ENCODE measurements around the gene GREB1L. TPM values are rescaled to one million over a fixed set of nuclear protein-coding genes. Genes with fewer than 3 reads are reported as not detected.
A peak's percentile ranks its signal among the peaks of the same experiment; 100 is the strongest.

GREB1L gene
- total and polyA plus RNA-seq, 2 donors (not counting 1 experiment from before 2014, with no cell fraction given) = 0.33 to 0.41 TPM

GRCh38 chr18:21457179-21457535 is 215.1 kb downstream of the GREB1L start:
- no peak overlapping the region for H3K9ac ChIP-seq (ENCODE audit: insufficient read depth, low read length)
- H3K27me3 ChIP-seq (ENCODE audit: control insufficient read depth, insufficient read depth, low read length) = peaks cover 2% of the 10 kb centered on the region
- H3K27ac ChIP-seq (ENCODE audit: insufficient read depth, low read length) = no peak overlapping the region
- no peaks in the 10 kb centered on the region for H3K36me3 ChIP-seq (ENCODE audit: control insufficient read depth, insufficient read depth, low read length)
- no peak overlapping the region for H3K4me3 ChIP-seq (replicated peaks in 1 of 4; ENCODE audit: control extremely low read depth in 1 of 4, insufficient read depth in 1 of 4, low read depth in 3 of 4, low read length in 4 of 4)
- no peaks in the 10 kb centered on the region for H4K20me1 ChIP-seq (ENCODE audit: control insufficient read depth, extremely low read depth, insufficient read depth, low read length)
- no peaks in the 10 kb centered on the region for H3K4me1 ChIP-seq (ENCODE audit: control insufficient read depth, extremely low read depth, insufficient read depth, low read length)
- peak; percentile 9 to 19 for DNase-seq (ENCODE audit: low read depth in 2 of 2)
- TF ChIP-seq EZH2 (IDR thresholded peaks at IDR 0.05; ENCODE audit: low read length, missing control alignments) = no peak
- H3K4me2 ChIP-seq (ENCODE audit: extremely low read depth, insufficient read depth, low read length) = no peak overlapping the region
- no peak overlapping the region for H2AFZ ChIP-seq (ENCODE audit: low read length)
- H3K79me2 ChIP-seq (ENCODE audit: control insufficient read depth, insufficient read depth, low read length) = no peaks in the 10 kb centered on the region
- H3K9me3 ChIP-seq (ENCODE audit: control insufficient read depth, insufficient read depth, low read depth, low read length) = no peaks in the 10 kb centered on the region

- TF ChIP-seq EZH2 (IDR thresholded peaks at IDR 0.05; ENCODE audit: low read length, missing control alignments) (no peak), CTCF (conservative IDR thresholded peaks at IDR 0.05 in 1 of 2, IDR thresholded peaks at IDR 0.05 in 1 of 2; ENCODE audit: low read depth in 1 of 2, low read length in 2 of 2) (no peak)
- H3K27ac ChIP-seq (ENCODE audit: insufficient read depth, low read length) = no peak overlapping the region
- H3K79me2 ChIP-seq (ENCODE audit: control insufficient read depth, insufficient read depth, low read length) = no peaks in the 10 kb centered on the region
- no peaks in the 10 kb centered on the region for H4K20me1 ChIP-seq (ENCODE audit: control insufficient read depth, extremely low read depth, insufficient read depth, low read length)
- no peak overlapping the region for H3K4me3 ChIP-seq (replicated peaks in 1 of 4; ENCODE audit: control extremely low read depth in 1 of 4, insufficient read depth in 1 of 4, low read depth in 3 of 4, low read length in 4 of 4)
- H3K27me3 ChIP-seq (ENCODE audit: control insufficient read depth, insufficient read depth, low read length) = peaks cover 2% of the 10 kb centered on the region
- no peak overlapping the region for H3K4me2 ChIP-seq (ENCODE audit: extremely low read depth, insufficient read depth, low read length)
- H3K9me3 ChIP-seq (ENCODE audit: control insufficient read depth, insufficient read depth, low read depth, low read length) = no peaks in the 10 kb centered on the region
- no peaks in the 10 kb centered on the region for H3K4me1 ChIP-seq (ENCODE audit: control insufficient read depth, extremely low read depth, insufficient read depth, low read length)
- H2AFZ ChIP-seq (ENCODE audit: low read length) = no peak overlapping the region
- no peaks in the 10 kb centered on the region for H3K36me3 ChIP-seq (ENCODE audit: control insufficient read depth, insufficient read depth, low read length)
- no peak overlapping the region for H3K9ac ChIP-seq (ENCODE audit: insufficient read depth, low read length)
- DNase-seq (ENCODE audit: low read depth in 2 of 2) = no peak
These were observed 216.3 kb downstream of the GREB1L start for GRCh38 chr18:21458310-21458709.

GRCh38 chr18:21458788-21459187 is 216.8 kb downstream of the GREB1L start:
- no peak overlapping the region for H3K4me3 ChIP-seq (replicated peaks in 1 of 4; ENCODE audit: control extremely low read depth in 1 of 4, insufficient read depth in 1 of 4, low read depth in 3 of 4, low read length in 4 of 4)
- H3K36me3 ChIP-seq (ENCODE audit: control insufficient read depth, insufficient read depth, low read length) = no peaks in the 10 kb centered on the region
- H3K27ac ChIP-seq (ENCODE audit: insufficient read depth, low read length) = no peak overlapping the region
- TF ChIP-seq EZH2 (IDR thresholded peaks at IDR 0.05; ENCODE audit: low read length, missing control alignments) (no peak), CTCF (conservative IDR thresholded peaks at IDR 0.05 in 1 of 2, IDR thresholded peaks at IDR 0.05 in 1 of 2; ENCODE audit: low read depth in 1 of 2, low read length in 2 of 2) (no peak)
- no peaks in the 10 kb centered on the region for H3K4me1 ChIP-seq (ENCODE audit: control insufficient read depth, extremely low read depth, insufficient read depth, low read length)
- H3K9me3 ChIP-seq (ENCODE audit: control insufficient read depth, insufficient read depth, low read depth, low read length) = no peaks in the 10 kb centered on the region
- H3K79me2 ChIP-seq (ENCODE audit: control insufficient read depth, insufficient read depth, low read length) = no peaks in the 10 kb centered on the region
- no peaks in the 10 kb centered on the region for H4K20me1 ChIP-seq (ENCODE audit: control insufficient read depth, extremely low read depth, insufficient read depth, low read length)
- no peak overlapping the region for H3K4me2 ChIP-seq (ENCODE audit: extremely low read depth, insufficient read depth, low read length)
- H2AFZ ChIP-seq (ENCODE audit: low read length) = no peak overlapping the region
- no peak overlapping the region for H3K9ac ChIP-seq (ENCODE audit: insufficient read depth, low read length)
- H3K27me3 ChIP-seq (ENCODE audit: control insufficient read depth, insufficient read depth, low read length) = peaks cover under 1% of the 10 kb centered on the region
- DNase-seq (ENCODE audit: low read depth in 2 of 2) = no peak

Measured in fibroblast of lung (primary cell).